GM18870 (cell line): ENCODE results near the gene FAM234A.
"Not testable (repeated sequence)": the region's sequence is repeated elsewhere in the genome, so short reads cannot be mapped to it uniquely, and the experiment has no call there.

ENCODE experiments used
- ATAC-seq: cut with Tn5 transposase; IDR thresholded peaks from one replicate; pipeline ENCODE4 v1.9.1; 2021; ENCODE audit warnings: moderate library complexity; ENCODE audit not compliant: unreplicated experiment

The FAM234A gene

GRCh38 chr16:230351-230750, 4.3 kb upstream of the FAM234A start:
- ATAC-seq, result not testable (repeated sequence)

- ATAC-seq, result no peak
Observed at GRCh38 chr16:230949-231348, 3.7 kb upstream of the FAM234A start.

- ATAC-seq, result no peak
Observed at GRCh38 chr16:239948-240277, 5.3 kb downstream of the FAM234A start.

GRCh38 chr16:240559-240958, 5.9 kb downstream of the FAM234A start:
- no peak for ATAC-seq

- no peak for ATAC-seq
Observed at GRCh38 chr16:242281-242680, 7.7 kb downstream of the FAM234A start.

GRCh38 chr16:243348-243747, 8.7 kb downstream of the FAM234A start:
- ATAC-seq, result no peak

- no peak for ATAC-seq
Observed at GRCh38 chr16:245105-245504, 10.5 kb downstream of the FAM234A start.

GRCh38 chr16:247027-247426, 12.4 kb downstream of the FAM234A start:
- no peak for ATAC-seq

GRCh38 chr16:249431-249830, 14.8 kb downstream of the FAM234A start:
- no peak for ATAC-seq

GRCh38 chr16:252366-253337, 18.0 kb downstream of the FAM234A start:
- no peak for ATAC-seq

GRCh38 chr16:253833-254232, 19.2 kb downstream of the FAM234A start:
- ATAC-seq, result no peak

GRCh38 chr16:254461-254860, 19.8 kb downstream of the FAM234A start:
- no peak for ATAC-seq

GRCh38 chr16:255183-255582, 20.6 kb downstream of the FAM234A start:
- no peak for ATAC-seq

- not testable (repeated sequence) for ATAC-seq
Observed at GRCh38 chr16:258091-258490, 23.5 kb downstream of the FAM234A start.

GRCh38 chr16:259226-259625, 24.6 kb downstream of the FAM234A start:
- no peak for ATAC-seq

- ATAC-seq, result no peak
Observed at GRCh38 chr16:259814-260253, 25.2 kb downstream of the FAM234A start.

GRCh38 chr16:260326-260725, 25.7 kb downstream of the FAM234A start:
- ATAC-seq, result no peak

GRCh38 chr16:261031-261691, 26.5 kb downstream of the FAM234A start:
- no peak for ATAC-seq

GRCh38 chr16:262121-262745, 27.6 kb downstream of the FAM234A start:
- ATAC-seq, result no peak

- ATAC-seq, result no peak
Observed at GRCh38 chr16:263182-263774, 28.7 kb downstream of the FAM234A start.

- no peak for ATAC-seq
Observed at GRCh38 chr16:263944-264343, 29.3 kb downstream of the FAM234A start.
